Activated naive CD4-positive, alpha-beta T cell treated with anti-CD3 and anti-CD28 coated beads for 36 hours (primary cell): ENCODE results near the gene DHRS4. TPM values are rescaled to one million over a fixed set of nuclear protein-coding genes. Genes with fewer than 3 reads are reported as not detected.
A peak's percentile ranks its signal among the peaks of the same experiment; 100 is the strongest.
"Not testable (repeated sequence)": the region's sequence is repeated elsewhere in the genome, so short reads cannot be mapped to it uniquely, and the experiment has no call there.

Source experiments
- CTCF ChIA-PET: fragments of 350-600 bp; sonication (Branson Sonifier 250); formaldehyde crosslinking; loops from one replicate; lab custom pipeline; 2021; ENCODE audit warnings: antibody characterized with exemption; lab: Charles Lee
- DNase-seq: peaks from one replicate; pipeline ENCODE4 v3.0.0-alpha.2; 2020
- H3K27ac Mint-ChIP-seq: one replicate; pipeline ENCODE4 v1.8.0; 2021; ENCODE audit warnings: mild to moderate bottlenecking, mixed read lengths
- H3K27me3 Mint-ChIP-seq: one replicate; pipeline ENCODE4 v1.8.0; 2021; ENCODE audit warnings: low read depth, mixed read lengths
- H3K36me3 Mint-ChIP-seq: one replicate; pipeline ENCODE4 v1.8.0; 2021; ENCODE audit warnings: low read depth, mixed read lengths
- H3K4me1 Mint-ChIP-seq: one replicate; pipeline ENCODE4 v1.8.0; 2021; ENCODE audit warnings: low read depth, mixed read lengths
- H3K4me3 Mint-ChIP-seq: one replicate; pipeline ENCODE4 v1.8.0; 2021; ENCODE audit warnings: mild to moderate bottlenecking, moderate library complexity, mixed read lengths
- H3K9me3 Mint-ChIP-seq: one replicate; pipeline ENCODE4 v1.8.0; 2021; ENCODE audit warnings: mixed read lengths
- intact Hi-C: fragments of 100-400 bp; cut with micrococcal nuclease; formaldehyde crosslinking; loops from one replicate; pipeline ENCODE4 v1.15.1; 2023
- total RNA-seq, 2 experiments: library from RNA; stranded (reverse); gene quantifications; one replicate each; pipeline ENCODE4 v1.2.3, GENCODE V29; 2021

DHRS4 gene
- total RNA-seq, 2 experiments from 2014 or later: 22.8 to 24.0 TPM

GRCh38 chr14:23942587-23942986 is 11.0 kb upstream of the DHRS4 start:
- Mint-ChIP-seq H3K9me3 (no peaks in the 10 kb centered on the region), H3K27me3 (no peaks in the 10 kb centered on the region), H3K27ac (no peak overlapping the region), H3K36me3 (peaks cover 1% of the 10 kb centered on the region), H3K4me3 (no peak overlapping the region), H3K4me1 (peaks cover 7% of the 10 kb centered on the region)
- no peak for DNase-seq
- CTCF ChIA-PET: no interaction called here
- intact Hi-C loops: no loop called here

- H3K27me3 Mint-ChIP-seq, H3K9me3 Mint-ChIP-seq, H3K27ac Mint-ChIP-seq, H3K36me3 Mint-ChIP-seq, CTCF ChIA-PET, H3K4me3 Mint-ChIP-seq, DNase-seq, intact Hi-C loops: not testable (repeated sequence)
- H3K4me1 Mint-ChIP-seq: peaks cover 26% of the 10 kb centered on the region
Measured at GRCh38 chr14:23949069-23949468, 4.5 kb upstream of the DHRS4 start.

- Mint-ChIP-seq H3K27ac (no peak overlapping the region), H3K4me3 (no peak overlapping the region), H3K36me3 (peaks cover 2% of the 10 kb centered on the region), H3K4me1 (peaks cover 31% of the 10 kb centered on the region), H3K9me3 (peaks cover 3% of the 10 kb centered on the region), H3K27me3 (no peaks in the 10 kb centered on the region)
- CTCF ChIA-PET: interaction anchor here (0.7 to 1.1 kb wide), 3 partner anchors 56 to 306 kb away, joined by 3 to 5 read pairs (median 3); no protein-coding TSS in a partner anchor
- intact Hi-C loops: loop anchor here (10.0 kb wide), 1 partner anchor 64 kb away; no protein-coding TSS in a partner anchor
- no peak for DNase-seq
Measured at GRCh38 chr14:23950411-23951135, 3.0 kb upstream of the DHRS4 start.

GRCh38 chr14:23951136-23951466 is 2.5 kb upstream of the DHRS4 start:
- H3K27me3 Mint-ChIP-seq, H3K36me3 Mint-ChIP-seq, DNase-seq, H3K4me3 Mint-ChIP-seq, H3K27ac Mint-ChIP-seq, H3K9me3 Mint-ChIP-seq: not testable (repeated sequence)
- CTCF ChIA-PET: interaction anchor here (0.8 to 1.1 kb wide), 2 partner anchors 140 to 307 kb away, joined by 3 read pairs; no protein-coding TSS in a partner anchor
- intact Hi-C loops: loop anchor here (10.0 kb wide), 1 partner anchor 64 kb away; no protein-coding TSS in a partner anchor
- H3K4me1 Mint-ChIP-seq: peaks cover 30% of the 10 kb centered on the region

- no peaks in the 10 kb centered on the region for H3K27me3 Mint-ChIP-seq
- H3K9me3 Mint-ChIP-seq: peaks cover 3% of the 10 kb centered on the region
- intact Hi-C loops: loop anchor here (10.0 kb wide), 1 partner anchor 63 kb away; no protein-coding TSS in a partner anchor
- CTCF ChIA-PET: interaction anchor here (0.6 to 0.8 kb wide), 2 partner anchors 307 to 478 kb away, joined by 3 read pairs; no protein-coding TSS in a partner anchor
- DNase-seq: no peak
- no peak overlapping the region for H3K4me3 Mint-ChIP-seq
- peaks cover 7% of the 10 kb centered on the region for H3K36me3 Mint-ChIP-seq
- no peak overlapping the region for H3K27ac Mint-ChIP-seq
- H3K4me1 Mint-ChIP-seq: peaks cover 25% of the 10 kb centered on the region
Measured at GRCh38 chr14:23951590-23952201, 1.9 kb upstream of the DHRS4 start.

GRCh38 chr14:23953116-23953463 is 480 bp upstream of the DHRS4 start:
- not testable (repeated sequence) for DNase-seq, H3K27me3 Mint-ChIP-seq, H3K9me3 Mint-ChIP-seq
- Mint-ChIP-seq H3K4me1 (peaks cover 23% of the 10 kb centered on the region), H3K36me3 (peaks cover 11% of the 10 kb centered on the region), H3K27ac (peak overlapping the region; percentile 94), H3K4me3 (peak overlapping the region; percentile 99)
- intact Hi-C loops: loop anchor here (1.0 to 10.0 kb wide), 3 partner anchors 23 to 226 kb away; no protein-coding TSS in a partner anchor
- CTCF ChIA-PET: interaction anchor here (0.6 to 1.1 kb wide), 6 partner anchors 22 to 364 kb away, joined by 3 to 4 read pairs (median 3); no protein-coding TSS in a partner anchor

GRCh38 chr14:23954279-23954614 is 677 bp downstream of the DHRS4 start:
- Mint-ChIP-seq H3K4me3 (peak overlapping the region; percentile 99), H3K4me1 (peaks cover 21% of the 10 kb centered on the region), H3K27ac (peak overlapping the region; percentile 94)
- intact Hi-C loops: loop anchor here (1.0 to 10.0 kb wide), 5 partner anchors 61 to 488 kb away; partner anchors contain the start of gene SDR39U1
- H3K36me3 Mint-ChIP-seq, H3K9me3 Mint-ChIP-seq, DNase-seq, H3K27me3 Mint-ChIP-seq: not testable (repeated sequence)
- CTCF ChIA-PET: interaction anchor here (0.6 to 1.1 kb wide), 3 partner anchors 23 to 54 kb away, joined by 3 to 4 read pairs (median 3); no protein-coding TSS in a partner anchor

GRCh38 chr14:23954965-23955364 is 1.4 kb downstream of the DHRS4 start:
- CTCF ChIA-PET: interaction anchor here (0.6 to 1.0 kb wide), 2 partner anchors 44 to 53 kb away, joined by 3 read pairs; no protein-coding TSS in a partner anchor
- H3K9me3 Mint-ChIP-seq, H3K27me3 Mint-ChIP-seq, H3K36me3 Mint-ChIP-seq, H3K4me3 Mint-ChIP-seq, H3K27ac Mint-ChIP-seq, DNase-seq: not testable (repeated sequence)
- H3K4me1 Mint-ChIP-seq: peaks cover 21% of the 10 kb centered on the region
- intact Hi-C loops: loop anchor here (1.0 to 10.0 kb wide), 5 partner anchors 60 to 487 kb away; partner anchors contain the start of gene SDR39U1

GRCh38 chr14:23955811-23956210 is 2.2 kb downstream of the DHRS4 start:
- H3K4me1 Mint-ChIP-seq: peaks cover 21% of the 10 kb centered on the region
- DNase-seq, H3K9me3 Mint-ChIP-seq, H3K4me3 Mint-ChIP-seq, H3K36me3 Mint-ChIP-seq, H3K27me3 Mint-ChIP-seq, H3K27ac Mint-ChIP-seq: not testable (repeated sequence)
- CTCF ChIA-PET: interaction anchor here (0.7 to 1.5 kb wide), 3 partner anchors 24 to 564 kb away, joined by 3 to 5 read pairs (median 3); no protein-coding TSS in a partner anchor
- intact Hi-C loops: loop anchor here (10.0 kb wide), 1 partner anchor 59 kb away; no protein-coding TSS in a partner anchor

- H3K9me3 Mint-ChIP-seq, H3K36me3 Mint-ChIP-seq, H3K27me3 Mint-ChIP-seq, H3K4me3 Mint-ChIP-seq, CTCF ChIA-PET, H3K27ac Mint-ChIP-seq, DNase-seq, H3K4me1 Mint-ChIP-seq: not testable (repeated sequence)
- intact Hi-C loops: loop anchor here (10.0 kb wide), 1 partner anchor 57 kb away; no protein-coding TSS in a partner anchor
Measured at GRCh38 chr14:23957913-23958569, 4.5 kb downstream of the DHRS4 start.

GRCh38 chr14:23960899-23961298 is 7.3 kb downstream of the DHRS4 start:
- H3K27me3 Mint-ChIP-seq, DNase-seq, H3K36me3 Mint-ChIP-seq, H3K27ac Mint-ChIP-seq, CTCF ChIA-PET, intact Hi-C loops, H3K4me1 Mint-ChIP-seq, H3K4me3 Mint-ChIP-seq, H3K9me3 Mint-ChIP-seq: not testable (repeated sequence)

- H3K4me1 Mint-ChIP-seq, H3K4me3 Mint-ChIP-seq, H3K36me3 Mint-ChIP-seq, H3K27ac Mint-ChIP-seq, DNase-seq, intact Hi-C loops, H3K27me3 Mint-ChIP-seq, H3K9me3 Mint-ChIP-seq, CTCF ChIA-PET: not testable (repeated sequence)
Measured at GRCh38 chr14:23961704-23962103, 8.1 kb downstream of the DHRS4 start.
